OCI-LY7 (cell line): Measurements from ENCODE around the gene GPC3.

Experiments used
- EZH2phosphoT487 ChIP-seq: fragments of 200-600 bp; sonication (generic); IDR thresholded peaks from 2 replicates; pipeline ENCODE4 v1.6.1; 2018; ENCODE audit warnings: low read depth, borderline replicate concordance, mild to moderate bottlenecking, mixed run types, antibody characterized with exemption, low read length, moderate library complexity, mixed read lengths
- TF ChIP-seq, protein P1 (sequence below): fragments of 200-600 bp; sonication (generic); conservative IDR thresholded peaks from 2 replicates; pipeline ENCODE4 v1.5.1; 2014; ENCODE audit warnings: mild to moderate bottlenecking, antibody characterized with exemption, low read length, moderate library complexity, mixed read lengths

DNA sequence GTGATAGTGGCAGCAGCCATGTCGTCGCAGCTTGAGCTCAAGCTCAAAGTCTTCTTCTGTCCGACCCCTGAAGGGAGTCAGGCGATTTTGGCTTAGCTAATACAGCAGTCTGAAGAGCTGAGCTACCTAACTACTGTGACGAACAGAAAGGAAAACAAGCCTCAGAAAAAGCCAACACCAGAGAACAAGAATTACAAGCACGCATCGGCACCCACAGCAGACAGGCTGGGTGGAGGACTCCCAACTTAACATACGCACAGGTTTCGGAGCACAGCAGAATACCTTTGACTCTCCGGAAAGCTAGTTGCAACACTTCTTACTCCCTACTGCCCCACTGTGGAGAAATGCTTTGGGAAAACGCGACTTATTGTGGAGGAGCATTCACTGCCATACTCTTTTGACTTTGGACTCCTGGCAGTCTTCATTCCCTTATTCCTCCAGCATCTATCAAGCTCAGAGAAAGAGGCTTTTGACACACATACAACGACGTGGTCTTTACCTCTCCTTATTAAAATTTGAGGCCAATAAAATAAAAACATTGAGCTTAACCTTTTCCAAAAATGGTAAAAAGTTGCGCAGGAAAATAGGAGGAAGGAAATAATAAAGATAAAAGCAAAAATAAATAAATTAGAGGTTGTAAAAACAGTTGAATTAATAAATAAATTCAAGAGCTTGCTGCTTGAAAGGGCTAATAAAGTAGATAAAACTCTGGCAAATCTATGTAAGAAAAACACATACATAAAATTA, 41.3 kb upstream of the GPC3 start:
- TF ChIP-seq, protein P1, sequence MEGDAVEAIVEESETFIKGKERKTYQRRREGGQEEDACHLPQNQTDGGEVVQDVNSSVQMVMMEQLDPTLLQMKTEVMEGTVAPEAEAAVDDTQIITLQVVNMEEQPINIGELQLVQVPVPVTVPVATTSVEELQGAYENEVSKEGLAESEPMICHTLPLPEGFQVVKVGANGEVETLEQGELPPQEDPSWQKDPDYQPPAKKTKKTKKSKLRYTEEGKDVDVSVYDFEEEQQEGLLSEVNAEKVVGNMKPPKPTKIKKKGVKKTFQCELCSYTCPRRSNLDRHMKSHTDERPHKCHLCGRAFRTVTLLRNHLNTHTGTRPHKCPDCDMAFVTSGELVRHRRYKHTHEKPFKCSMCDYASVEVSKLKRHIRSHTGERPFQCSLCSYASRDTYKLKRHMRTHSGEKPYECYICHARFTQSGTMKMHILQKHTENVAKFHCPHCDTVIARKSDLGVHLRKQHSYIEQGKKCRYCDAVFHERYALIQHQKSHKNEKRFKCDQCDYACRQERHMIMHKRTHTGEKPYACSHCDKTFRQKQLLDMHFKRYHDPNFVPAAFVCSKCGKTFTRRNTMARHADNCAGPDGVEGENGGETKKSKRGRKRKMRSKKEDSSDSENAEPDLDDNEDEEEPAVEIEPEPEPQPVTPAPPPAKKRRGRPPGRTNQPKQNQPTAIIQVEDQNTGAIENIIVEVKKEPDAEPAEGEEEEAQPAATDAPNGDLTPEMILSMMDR = no peak
- no peak for TF ChIP-seq EZH2phosphoT487
